OCI-LY1 (cell line): ENCODE data around the gene ALPI.

ENCODE experiments used
- H2AFZ ChIP-seq: fragments of 200-600 bp; sonication (generic), shearing (Covaris generic); 2 replicates; pipeline ENCODE4 v1.6.0; 2014; ENCODE audit warnings: antibody characterized with exemption, mild to moderate bottlenecking, low read length
- H3F3A ChIP-seq: fragments of 200-600 bp; sonication (generic), shearing (Covaris generic); 2 replicates; pipeline ENCODE4 v1.6.0; 2014; ENCODE audit warnings: mild to moderate bottlenecking, antibody characterized with exemption, low read length, moderate library complexity; ENCODE audit not compliant: insufficient read depth
- H3K27ac ChIP-seq: fragments of 200-600 bp; sonication (generic); 2 replicates; pipeline ENCODE4 v1.5.1; 2014; ENCODE audit warnings: low read length, mixed run types, mild to moderate bottlenecking, low read depth; ENCODE audit not compliant: poor library complexity, severe bottlenecking
- H3K27me3 ChIP-seq: fragments of 200-600 bp; sonication (generic); 2 replicates; pipeline ENCODE4 v1.6.0; 2014; ENCODE audit warnings: antibody characterized with exemption, mild to moderate bottlenecking, low read length, moderate library complexity; ENCODE audit not compliant: insufficient read depth
- H3K36me3 ChIP-seq: fragments of 200-600 bp; sonication (generic); 2 replicates; pipeline ENCODE4 v1.6.1; 2014; ENCODE audit warnings: mild to moderate bottlenecking, antibody characterized with exemption, low read length, moderate library complexity, mixed read lengths; ENCODE audit not compliant: insufficient read depth
- H3K4me1 ChIP-seq: fragments of 200-600 bp; sonication (generic); 2 replicates; pipeline ENCODE4 v1.5.1; 2014; ENCODE audit warnings: mild to moderate bottlenecking, low read length, moderate library complexity; ENCODE audit not compliant: insufficient read depth, severe bottlenecking
- H3K4me2 ChIP-seq: fragments of 200-600 bp; sonication (generic), shearing (Covaris generic); 2 replicates; pipeline ENCODE4 v1.6.1; 2014; ENCODE audit warnings: low read length
- H3K4me3 ChIP-seq: fragments of 200-600 bp; sonication (generic); 2 replicates; pipeline ENCODE4 v1.5.1; 2014; ENCODE audit warnings: low read length, low read depth, mild to moderate bottlenecking, mixed read lengths; ENCODE audit not compliant: poor library complexity, severe bottlenecking
- H3K79me2 ChIP-seq: fragments of 200-600 bp; shearing (Covaris generic); 2 replicates; pipeline ENCODE4 v1.6.1; 2016; ENCODE audit warnings: mixed run types, low read length, mixed read lengths; ENCODE audit not compliant: insufficient read depth
- H3K9ac ChIP-seq: fragments of 200-600 bp; sonication (generic), shearing (Covaris generic); 2 replicates; pipeline ENCODE4 v1.6.1; 2014; ENCODE audit warnings: mild to moderate bottlenecking, low read length, mixed read lengths
- H3K9me2 ChIP-seq: fragments of 200-600 bp; sonication (generic), shearing (Covaris generic); 2 replicates; pipeline ENCODE4 v1.6.1; 2014; ENCODE audit warnings: low read depth, mild to moderate bottlenecking, low read length, mixed read lengths
- H3K9me3 ChIP-seq: fragments of 200-600 bp; shearing (Covaris generic); 2 replicates; pipeline ENCODE4 v1.6.1; 2014; ENCODE audit warnings: low read length, mixed read lengths
- H4K20me1 ChIP-seq: fragments of 200-600 bp; sonication (generic), shearing (Covaris generic); 2 replicates; pipeline ENCODE4 v1.6.0; 2016; ENCODE audit warnings: mild to moderate bottlenecking, low read length; ENCODE audit not compliant: insufficient read depth
- EZH2 ChIP-seq: fragments of 200-600 bp; sonication (generic), shearing (Covaris generic); IDR thresholded peaks from 2 replicates; pipeline ENCODE4 v1.8.0; 2017; ENCODE audit warnings: borderline replicate concordance, mixed run types, mild to moderate bottlenecking, antibody characterized with exemption, low read length, moderate library complexity, mixed read lengths
- TF ChIP-seq, protein P1 (sequence below): fragments of 200-600 bp; sonication (generic), shearing (Covaris generic); IDR thresholded peaks from 2 replicates; pipeline ENCODE4 v1.5.1; 2017; ENCODE audit warnings: mild to moderate bottlenecking, antibody characterized with exemption, low read length, moderate library complexity, mixed read lengths

The ALPI gene

GRCh38 chr2:232480201-232481190, 24.5 kb downstream of the ALPI start:
- TF ChIP-seq EZH2 = no peak
- TF ChIP-seq, protein P1, sequence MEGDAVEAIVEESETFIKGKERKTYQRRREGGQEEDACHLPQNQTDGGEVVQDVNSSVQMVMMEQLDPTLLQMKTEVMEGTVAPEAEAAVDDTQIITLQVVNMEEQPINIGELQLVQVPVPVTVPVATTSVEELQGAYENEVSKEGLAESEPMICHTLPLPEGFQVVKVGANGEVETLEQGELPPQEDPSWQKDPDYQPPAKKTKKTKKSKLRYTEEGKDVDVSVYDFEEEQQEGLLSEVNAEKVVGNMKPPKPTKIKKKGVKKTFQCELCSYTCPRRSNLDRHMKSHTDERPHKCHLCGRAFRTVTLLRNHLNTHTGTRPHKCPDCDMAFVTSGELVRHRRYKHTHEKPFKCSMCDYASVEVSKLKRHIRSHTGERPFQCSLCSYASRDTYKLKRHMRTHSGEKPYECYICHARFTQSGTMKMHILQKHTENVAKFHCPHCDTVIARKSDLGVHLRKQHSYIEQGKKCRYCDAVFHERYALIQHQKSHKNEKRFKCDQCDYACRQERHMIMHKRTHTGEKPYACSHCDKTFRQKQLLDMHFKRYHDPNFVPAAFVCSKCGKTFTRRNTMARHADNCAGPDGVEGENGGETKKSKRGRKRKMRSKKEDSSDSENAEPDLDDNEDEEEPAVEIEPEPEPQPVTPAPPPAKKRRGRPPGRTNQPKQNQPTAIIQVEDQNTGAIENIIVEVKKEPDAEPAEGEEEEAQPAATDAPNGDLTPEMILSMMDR = no peak
- no peaks in the 10 kb centered on the region for H3K27me3 ChIP-seq
- no peaks in the 10 kb centered on the region for H3F3A ChIP-seq
- H4K20me1 ChIP-seq = no peaks in the 10 kb centered on the region
- no peak overlapping the region for H3K4me2 ChIP-seq
- H3K9me2 ChIP-seq = no peaks in the 10 kb centered on the region
- no peak overlapping the region for H2AFZ ChIP-seq
- no peak overlapping the region for H3K9ac ChIP-seq
- no peaks in the 10 kb centered on the region for H3K9me3 ChIP-seq
- H3K36me3 ChIP-seq = no peaks in the 10 kb centered on the region
- H3K27ac ChIP-seq = no peak overlapping the region
- H3K4me3 ChIP-seq = no peak overlapping the region
- no peaks in the 10 kb centered on the region for H3K79me2 ChIP-seq
- no peaks in the 10 kb centered on the region for H3K4me1 ChIP-seq

DNA sequence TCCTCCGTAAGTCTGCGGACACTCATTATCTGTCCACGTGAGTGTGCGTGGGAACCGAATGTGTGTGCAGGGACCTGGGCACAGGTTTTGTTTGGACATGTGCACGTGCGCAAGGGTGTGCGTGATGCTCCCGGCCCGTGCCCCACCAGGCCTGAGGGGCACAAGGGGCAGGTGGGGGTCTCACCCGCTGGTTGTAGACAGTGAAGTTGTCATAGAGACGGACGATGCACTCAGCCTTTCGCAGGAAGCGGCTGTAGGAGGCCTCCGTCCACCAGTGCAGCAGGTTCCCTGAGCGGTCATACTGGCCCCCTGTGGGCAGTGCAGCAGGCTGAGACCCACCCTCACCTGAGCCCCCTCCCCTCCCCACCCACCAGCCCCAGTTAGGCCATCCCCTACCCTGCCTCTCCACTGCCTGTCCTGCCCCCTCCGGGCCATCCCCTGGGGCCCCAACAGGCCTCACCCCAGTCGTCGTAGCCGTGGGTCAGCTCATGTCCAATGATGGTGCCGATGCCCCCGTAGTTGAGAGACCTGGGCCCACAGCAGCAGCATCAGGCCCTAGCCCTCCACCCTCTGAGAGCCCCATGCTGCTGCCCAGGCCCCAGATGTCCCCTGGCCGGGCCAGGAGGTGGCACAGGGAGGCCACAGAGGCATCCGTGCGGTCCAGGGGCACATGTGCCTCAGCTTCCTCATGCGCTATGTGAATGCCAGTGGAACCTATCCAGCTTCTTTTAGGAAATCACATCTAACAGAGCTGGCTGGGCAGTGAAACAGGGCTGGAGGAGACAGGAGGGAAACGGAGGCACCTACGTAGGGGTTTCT, 25.6 kb downstream of the ALPI start:
- Histone ChIP-seq H3F3A (no peaks in the 10 kb centered on the region), H3K27ac (no peak overlapping the region), H2AFZ (no peak overlapping the region), H3K36me3 (no peaks in the 10 kb centered on the region), H3K9me2 (no peaks in the 10 kb centered on the region), H3K4me3 (no peak overlapping the region), H3K27me3 (no peaks in the 10 kb centered on the region), H3K79me2 (no peaks in the 10 kb centered on the region), H3K9me3 (no peaks in the 10 kb centered on the region), H3K4me2 (no peak overlapping the region), H3K4me1 (no peaks in the 10 kb centered on the region), H3K9ac (no peak overlapping the region), H4K20me1 (no peaks in the 10 kb centered on the region)
- TF ChIP-seq, protein P1 = no peak
- TF ChIP-seq EZH2 = no peak

DNA sequence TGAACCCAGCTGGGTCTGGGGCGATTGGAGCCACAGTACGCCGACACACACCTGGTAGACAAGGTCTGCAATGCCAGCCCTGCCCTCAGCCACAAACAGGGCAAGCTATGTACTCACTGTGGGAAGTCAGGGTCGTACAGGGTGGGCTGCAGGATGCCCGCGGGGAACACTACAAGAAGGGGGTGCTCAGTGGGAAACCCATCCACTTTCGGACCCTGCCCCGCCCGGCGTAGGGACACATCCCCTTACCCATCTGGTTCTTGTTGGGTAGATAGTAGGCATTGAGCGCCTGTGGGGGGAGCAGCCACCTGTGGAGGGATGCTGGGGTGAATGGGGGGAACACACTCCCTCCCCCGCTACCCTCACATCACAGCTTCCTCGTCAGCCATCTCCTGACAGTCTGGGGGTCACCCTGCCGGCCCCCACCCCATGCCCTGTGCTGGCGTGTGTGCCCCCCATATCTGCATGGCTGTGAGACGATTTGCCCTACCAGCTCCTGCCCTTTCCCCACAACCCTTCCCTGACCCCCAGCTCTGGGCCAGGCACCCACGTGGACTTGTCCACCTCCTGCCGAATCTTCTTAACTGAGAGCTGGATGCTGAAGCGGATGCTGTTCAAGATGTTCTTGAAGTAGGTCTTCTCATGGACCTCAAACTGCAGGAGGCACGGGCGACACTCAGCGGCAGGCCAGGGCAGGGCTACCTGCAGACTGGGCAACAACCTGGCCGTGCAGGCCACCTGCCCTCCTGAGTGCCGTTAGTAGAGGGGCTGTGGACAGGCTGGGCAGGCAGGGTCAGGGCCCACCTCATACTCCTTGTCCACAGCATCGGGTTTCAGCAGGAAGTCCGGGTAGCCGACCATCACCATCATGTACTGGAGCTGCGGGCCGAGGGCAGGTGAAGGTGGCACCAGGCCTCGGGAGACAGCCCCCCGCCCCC, 26.6 kb downstream of the ALPI start:
- H3K9me2 ChIP-seq = no peaks in the 10 kb centered on the region
- H3K79me2 ChIP-seq = no peaks in the 10 kb centered on the region
- no peak overlapping the region for H3K27ac ChIP-seq
- no peak overlapping the region for H3K4me3 ChIP-seq
- H3K27me3 ChIP-seq = no peaks in the 10 kb centered on the region
- H3K4me2 ChIP-seq = no peak overlapping the region
- H3F3A ChIP-seq = no peaks in the 10 kb centered on the region
- no peaks in the 10 kb centered on the region for H3K4me1 ChIP-seq
- no peak overlapping the region for H2AFZ ChIP-seq
- no peaks in the 10 kb centered on the region for H3K9me3 ChIP-seq
- H3K9ac ChIP-seq = no peak overlapping the region
- H4K20me1 ChIP-seq = no peaks in the 10 kb centered on the region
- TF ChIP-seq EZH2 = no peak
- TF ChIP-seq, protein P1 = no peak
- H3K36me3 ChIP-seq = no peaks in the 10 kb centered on the region
